Neural progenitor cell (in vitro differentiated cells): ENCODE measurements around the gene MFAP2.
A peak's percentile ranks its signal among the peaks of the same experiment; 100 is the strongest.

ENCODE experiments used
- CTCF ChIP-seq: fragments of 200-600 bp; sonication (generic); IDR thresholded peaks from 2 replicates; pipeline ENCODE4 v1.5.1; 2017; ENCODE audit warnings: antibody characterized with exemption, mild to moderate bottlenecking
- EZH2 ChIP-seq: fragments of 200-600 bp; sonication (generic); IDR thresholded peaks from 2 replicates; pipeline ENCODE4 v1.6.1; 2017; ENCODE audit warnings: antibody characterized with exemption, mild to moderate bottlenecking, moderate library complexity

GRCh38 chr1:16986962-16987361 lies 6.5 kb upstream of the MFAP2 start:
- TF ChIP-seq CTCF: peak; percentile 82
- no peak for TF ChIP-seq EZH2
